GM19452 (cell line): ENCODE data around the gene EGLN2.
"Not testable (repeated sequence)": the region's sequence is repeated elsewhere in the genome, so short reads cannot be mapped to it uniquely, and the experiment has no call there.

Source experiments
- ATAC-seq: cut with Tn5 transposase; IDR thresholded peaks from one replicate; pipeline ENCODE4 v1.9.1; 2021; ENCODE audit not compliant: unreplicated experiment

The EGLN2 gene

DNA sequence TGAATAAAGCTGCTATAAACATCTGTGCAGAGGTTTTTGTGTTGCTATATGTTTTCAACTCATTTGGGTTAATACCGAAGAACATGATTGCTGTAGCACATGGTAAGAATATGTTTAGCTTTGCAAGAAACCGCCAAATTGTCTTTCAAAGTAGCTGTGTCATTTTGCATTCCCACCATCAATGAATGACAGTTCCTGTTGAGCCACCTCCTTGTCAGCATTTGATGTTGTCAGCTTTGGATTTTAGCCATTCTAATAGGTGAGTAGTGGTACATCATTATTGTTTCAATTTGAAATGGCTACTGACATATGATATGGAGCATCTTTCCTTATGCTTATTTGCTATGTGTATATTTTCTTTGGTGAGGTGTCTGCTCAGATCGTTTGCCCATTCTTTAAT lies 43.0 kb downstream of the EGLN2 start:
- ATAC-seq, result not testable (repeated sequence)

DNA sequence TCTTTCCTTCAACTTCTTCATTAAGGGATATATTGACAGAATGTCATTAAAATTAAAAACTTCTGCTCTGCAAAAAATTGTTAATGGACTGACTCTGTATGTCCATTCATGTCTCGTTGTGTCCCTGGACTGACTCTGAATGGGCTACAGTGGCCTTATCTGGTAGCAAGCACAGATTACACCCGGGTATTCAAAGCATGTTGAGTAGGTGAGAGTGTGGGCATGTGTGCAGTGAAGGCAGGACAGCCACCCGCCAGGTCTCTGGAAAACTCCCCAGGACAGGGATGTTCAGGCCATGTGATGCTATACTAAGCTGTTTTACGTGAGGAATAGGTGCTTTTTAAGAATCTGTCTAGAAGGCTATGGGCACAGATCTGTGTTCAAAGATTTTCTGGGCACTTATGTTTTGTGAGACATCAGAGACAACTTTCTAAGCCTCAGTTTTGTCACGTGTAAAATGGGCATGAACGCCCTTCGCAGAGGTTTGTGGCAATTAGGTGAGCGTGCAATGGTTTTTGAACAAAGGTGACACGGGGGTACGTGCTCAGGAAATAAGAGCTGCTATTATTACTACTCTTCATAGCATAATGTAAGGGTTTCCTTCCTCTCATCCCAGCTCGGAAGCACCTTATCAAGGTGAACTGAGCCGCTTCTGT lies 44.1 kb downstream of the EGLN2 start:
- not testable (repeated sequence) for ATAC-seq

DNA sequence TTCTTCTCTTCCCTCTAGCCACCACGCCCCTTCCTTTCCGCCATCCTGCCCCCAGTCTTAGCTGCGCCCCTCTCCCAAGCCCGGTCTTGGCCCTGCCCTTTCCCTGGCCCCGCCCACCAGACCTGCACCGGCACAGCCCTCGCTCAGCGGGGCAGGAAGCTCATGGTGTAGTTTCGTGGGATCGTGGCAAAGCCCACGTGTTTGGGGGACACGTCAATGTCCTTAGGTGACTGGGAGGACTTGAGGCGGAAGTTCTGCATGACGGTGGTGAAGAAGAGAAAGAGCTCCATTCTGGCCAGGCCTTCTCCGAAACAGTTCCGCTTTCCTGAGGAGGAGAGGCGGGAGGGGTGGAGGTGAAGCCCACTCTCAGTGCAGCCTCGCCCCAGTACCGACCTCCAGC lies 44.7 kb downstream of the EGLN2 start:
- ATAC-seq, result not testable (repeated sequence)

DNA sequence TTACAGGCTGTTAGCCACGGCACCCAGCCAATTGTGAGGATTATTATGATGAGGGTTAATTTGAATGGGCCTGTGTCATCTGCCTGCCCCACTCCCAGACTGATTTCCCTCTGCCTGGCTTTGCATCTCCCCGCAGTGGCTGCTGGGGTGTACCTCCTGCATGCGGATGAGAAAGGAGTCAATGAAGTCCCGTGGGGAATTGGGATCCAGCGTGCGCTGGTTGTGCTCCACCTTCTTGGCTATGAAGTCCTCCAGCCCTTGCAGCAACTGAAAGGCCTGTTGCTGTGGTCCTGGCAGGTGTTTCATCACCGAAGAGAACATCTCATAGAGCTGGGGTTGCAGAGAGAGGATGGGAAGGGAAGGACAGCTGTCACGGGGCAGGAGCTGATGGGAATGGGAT lies 47.7 kb downstream of the EGLN2 start:
- ATAC-seq, result not testable (repeated sequence)

DNA sequence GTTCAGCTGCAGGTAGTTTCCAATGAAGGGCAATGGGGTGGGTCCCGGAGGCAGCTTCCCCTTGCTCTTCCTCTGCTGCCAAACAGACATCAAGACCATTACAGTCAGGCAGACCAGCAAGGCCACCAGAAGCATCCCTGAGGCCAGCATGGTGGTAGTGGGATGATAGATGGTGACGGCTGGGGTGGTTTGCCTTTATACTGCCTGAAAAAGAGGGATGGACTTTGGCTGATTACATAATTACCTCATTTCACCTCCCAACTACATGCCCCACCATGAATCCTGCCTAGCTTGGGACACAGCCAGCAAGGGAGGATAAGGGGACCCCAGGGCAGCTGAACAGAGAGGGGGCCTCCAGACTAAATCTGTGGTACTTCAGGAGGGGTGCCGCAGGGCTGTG lies 51.3 kb downstream of the EGLN2 start, which contains the start of gene CYP2A6:
CYP2A6 (minus strand) TSS at position 171 of the 400 bp plus-strand sequence; CDS start at position 150, 21 bp downstream.
- ATAC-seq, result not testable (repeated sequence)

DNA sequence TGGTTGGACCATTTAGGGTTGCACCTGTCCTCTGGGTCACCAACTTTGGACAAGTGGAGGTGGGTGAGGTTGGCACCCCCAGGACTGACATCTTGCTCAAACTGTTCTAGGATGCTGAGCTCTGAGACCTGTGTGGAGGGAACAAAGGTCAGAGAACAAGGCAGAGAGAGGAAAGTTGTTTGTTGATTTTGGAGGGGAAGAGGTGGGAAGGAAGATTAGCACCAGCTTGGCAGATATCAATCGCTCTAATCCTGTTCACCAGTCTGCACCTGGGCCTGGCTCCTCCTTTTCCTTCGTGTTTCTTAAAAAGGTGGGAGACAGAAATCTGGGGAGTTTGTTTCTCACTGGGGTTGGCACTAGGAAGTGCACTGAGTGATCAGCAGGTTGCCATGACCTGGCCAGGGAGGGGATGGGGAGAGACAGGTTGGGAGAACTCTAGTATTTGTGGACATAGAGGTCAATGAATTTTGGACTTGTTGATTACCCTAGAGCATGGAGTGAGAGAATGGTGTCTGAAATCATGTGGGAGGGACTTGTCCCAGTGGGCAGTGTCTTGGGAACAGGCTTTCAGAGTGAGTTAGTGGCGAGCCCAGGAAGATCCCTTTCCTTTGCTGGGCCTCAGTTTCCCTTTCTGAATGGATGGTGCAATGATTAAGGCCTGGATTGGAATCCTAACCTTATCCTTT lies 53.6 kb downstream of the EGLN2 start:
- not testable (repeated sequence) for ATAC-seq
